ENCODE data around the gene STIP1.
A peak's percentile ranks its signal among the peaks of the same experiment; 100 is the strongest.

Gene STIP1

GRCh38 chr11:64185175-64185692 is 737 bp upstream of the STIP1 start:
- Histone ChIP-seq H3K36me3 (ENCODE audit: control insufficient read depth in 1 of 2, insufficient read depth in 2 of 2, low read depth in 1 of 2, low read length in 2 of 2) (peaks cover 4 to 7% of the 10 kb centered on the region in 2 experiments), H2BK120ac (ENCODE audit: low read depth, low read length) (no peak overlapping the region), H3K14ac (ENCODE audit: low read length in 2 of 2) (peak overlapping the region in 1 of 2 experiments; percentile 93), H3K9ac (ENCODE audit: low read length) (peak overlapping the region; percentile 95), H3K4me2 (ENCODE audit: low read length, poor library complexity, severe bottlenecking) (peak overlapping the region; percentile 87), H4K8ac (ENCODE audit: low read length) (peak overlapping the region; percentile 93), H4K91ac (ENCODE audit: low read length) (peak overlapping the region; percentile 94), H3K27ac (ENCODE audit: low read length, poor library complexity, severe bottlenecking) (peak overlapping the region; percentile 93), H3K9me3 (ENCODE audit: control insufficient read depth, low read length) (no peaks in the 10 kb centered on the region), H3K4ac (ENCODE audit: low read depth in 1 of 2, low read length in 2 of 2) (peak overlapping the region; percentile 55 to 90), H2AFZ (ENCODE audit: low read depth, low read length) (peak overlapping the region; percentile 29), H2BK5ac (ENCODE audit: low read depth, low read length, poor library complexity, severe bottlenecking) (peak overlapping the region; percentile 68), H3K23ac (ENCODE audit: low read length in 2 of 2) (peak overlapping the region in 1 of 2 experiments; percentile 92), H2BK12ac (ENCODE audit: low read length in 2 of 2) (peak overlapping the region; percentile 37 to 44), H3K4me1 (ENCODE audit: control insufficient read depth, insufficient read depth, low read depth, low read length) (peaks cover 22% of the 10 kb centered on the region), H3K4me3 (ENCODE audit: insufficient read depth in 1 of 2, low read depth in 1 of 2, low read length in 2 of 2) (peak overlapping the region; percentile 71 to 94), H3K27me3 (ENCODE audit: control insufficient read depth in 1 of 2, insufficient read depth in 1 of 2, low read length in 2 of 2) (no peaks in the 10 kb centered on the region), H3K18ac (ENCODE audit: low read depth in 1 of 2, low read length in 2 of 2) (peak overlapping the region; percentile 91 to 98), H3K79me1 (replicated peaks; ENCODE audit: low read length, poor library complexity, severe bottlenecking) (peaks cover 14% of the 10 kb centered on the region), H2BK15ac (ENCODE audit: low read depth, poor library complexity, severe bottlenecking) (no peak overlapping the region), H2AK5ac (ENCODE audit: low read length, severe bottlenecking) (peak overlapping the region; percentile 43)
- DNase-seq: peak; percentile 94
- under 1% methylated on average over 52 of the region's 52 CpGs for WGBS

- peak overlapping the region in 1 of 2 experiments; percentile 61 for H3K23ac ChIP-seq (ENCODE audit: low read length in 2 of 2)
- H2AK5ac ChIP-seq (ENCODE audit: low read length, severe bottlenecking): no peak overlapping the region
- peak overlapping the region; percentile 4 for H3K27ac ChIP-seq (ENCODE audit: low read length, poor library complexity, severe bottlenecking)
- peak; percentile 41 for DNase-seq
- no peak overlapping the region for H4K8ac ChIP-seq (ENCODE audit: low read length)
- H3K79me1 ChIP-seq (replicated peaks; ENCODE audit: low read length, poor library complexity, severe bottlenecking): peaks cover 8% of the 10 kb centered on the region
- peak overlapping the region in 1 of 2 experiments; percentile 83 for H3K14ac ChIP-seq (ENCODE audit: low read length in 2 of 2)
- no peak overlapping the region for H2BK12ac ChIP-seq (ENCODE audit: low read length in 2 of 2)
- no peak overlapping the region for H3K4ac ChIP-seq (ENCODE audit: low read depth in 1 of 2, low read length in 2 of 2)
- no peaks in the 10 kb centered on the region for H3K9me3 ChIP-seq (ENCODE audit: control insufficient read depth, low read length)
- H2BK15ac ChIP-seq (ENCODE audit: low read depth, poor library complexity, severe bottlenecking): peak overlapping the region; percentile 36
- H3K4me1 ChIP-seq (ENCODE audit: control insufficient read depth, insufficient read depth, low read depth, low read length): peaks cover 18% of the 10 kb centered on the region
- no peak overlapping the region for H3K9ac ChIP-seq (ENCODE audit: low read length)
- peaks cover 5 to 7% of the 10 kb centered on the region in 2 experiments for H3K36me3 ChIP-seq (ENCODE audit: control insufficient read depth in 1 of 2, insufficient read depth in 2 of 2, low read depth in 1 of 2, low read length in 2 of 2)
- no peak overlapping the region for H3K4me2 ChIP-seq (ENCODE audit: low read length, poor library complexity, severe bottlenecking)
- WGBS: under 1% methylated on average over 46 of the region's 48 CpGs
- no peaks in the 10 kb centered on the region for H3K27me3 ChIP-seq (ENCODE audit: control insufficient read depth in 1 of 2, insufficient read depth in 1 of 2, low read length in 2 of 2)
- H3K4me3 ChIP-seq (ENCODE audit: insufficient read depth in 1 of 2, low read depth in 1 of 2, low read length in 2 of 2): no peak overlapping the region
- peak overlapping the region in 1 of 2 experiments; percentile 72 for H3K18ac ChIP-seq (ENCODE audit: low read depth in 1 of 2, low read length in 2 of 2)
- no peak overlapping the region for H4K91ac ChIP-seq (ENCODE audit: low read length)
- no peak overlapping the region for H2AFZ ChIP-seq (ENCODE audit: low read depth, low read length)
- peak overlapping the region; percentile 75 for H2BK120ac ChIP-seq (ENCODE audit: low read depth, low read length)
- no peak overlapping the region for H2BK5ac ChIP-seq (ENCODE audit: low read depth, low read length, poor library complexity, severe bottlenecking)
These were observed 658 bp downstream of the STIP1 start for GRCh38 chr11:64186492-64187165.

GRCh38 chr11:64192434-64192833 is 6.5 kb downstream of the STIP1 start:
- no peak for DNase-seq
- Histone ChIP-seq H4K8ac (ENCODE audit: low read length) (no peak overlapping the region), H3K4me3 (ENCODE audit: insufficient read depth in 1 of 2, low read depth in 1 of 2, low read length in 2 of 2) (no peak overlapping the region), H3K14ac (ENCODE audit: low read length in 2 of 2) (no peak overlapping the region), H2BK12ac (ENCODE audit: low read length in 2 of 2) (no peak overlapping the region), H2BK5ac (ENCODE audit: low read depth, low read length, poor library complexity, severe bottlenecking) (no peak overlapping the region), H3K18ac (ENCODE audit: low read depth in 1 of 2, low read length in 2 of 2) (no peak overlapping the region), H3K4me1 (ENCODE audit: control insufficient read depth, insufficient read depth, low read depth, low read length) (peaks cover 6% of the 10 kb centered on the region), H3K4ac (ENCODE audit: low read depth in 1 of 2, low read length in 2 of 2) (no peak overlapping the region), H2AK5ac (ENCODE audit: low read length, severe bottlenecking) (no peak overlapping the region), H2BK15ac (ENCODE audit: low read depth, poor library complexity, severe bottlenecking) (no peak overlapping the region), H3K36me3 (ENCODE audit: control insufficient read depth in 1 of 2, insufficient read depth in 2 of 2, low read depth in 1 of 2, low read length in 2 of 2) (peaks cover 50 to 60% of the 10 kb centered on the region in 2 experiments), H3K9me3 (ENCODE audit: control insufficient read depth, low read length) (no peaks in the 10 kb centered on the region), H3K79me1 (replicated peaks; ENCODE audit: low read length, poor library complexity, severe bottlenecking) (peaks cover 9% of the 10 kb centered on the region), H3K27me3 (ENCODE audit: control insufficient read depth in 1 of 2, insufficient read depth in 1 of 2, low read length in 2 of 2) (no peaks in the 10 kb centered on the region), H3K9ac (ENCODE audit: low read length) (no peak overlapping the region), H3K4me2 (ENCODE audit: low read length, poor library complexity, severe bottlenecking) (no peak overlapping the region), H2AFZ (ENCODE audit: low read depth, low read length) (no peak overlapping the region), H3K27ac (ENCODE audit: low read length, poor library complexity, severe bottlenecking) (no peak overlapping the region), H3K23ac (ENCODE audit: low read length in 2 of 2) (no peak overlapping the region), H4K91ac (ENCODE audit: low read length) (no peak overlapping the region), H2BK120ac (ENCODE audit: low read depth, low read length) (no peak overlapping the region)
- 98% methylated on average over 5 of the region's 5 CpGs for WGBS

- H3K4me3 ChIP-seq (ENCODE audit: insufficient read depth in 1 of 2, low read depth in 1 of 2, low read length in 2 of 2): no peak overlapping the region
- no peak overlapping the region for H3K4me2 ChIP-seq (ENCODE audit: low read length, poor library complexity, severe bottlenecking)
- no peak overlapping the region for H3K4ac ChIP-seq (ENCODE audit: low read depth in 1 of 2, low read length in 2 of 2)
- WGBS: 94% methylated on average over 9 of the region's 9 CpGs
- peaks cover 2% of the 10 kb centered on the region for H3K4me1 ChIP-seq (ENCODE audit: control insufficient read depth, insufficient read depth, low read depth, low read length)
- no peak overlapping the region for H3K23ac ChIP-seq (ENCODE audit: low read length in 2 of 2)
- peaks cover 17% of the 10 kb centered on the region for H3K79me1 ChIP-seq (replicated peaks; ENCODE audit: low read length, poor library complexity, severe bottlenecking)
- H3K27me3 ChIP-seq (ENCODE audit: control insufficient read depth in 1 of 2, insufficient read depth in 1 of 2, low read length in 2 of 2): no peaks in the 10 kb centered on the region
- H2BK5ac ChIP-seq (ENCODE audit: low read depth, low read length, poor library complexity, severe bottlenecking): no peak overlapping the region
- H2BK120ac ChIP-seq (ENCODE audit: low read depth, low read length): no peak overlapping the region
- no peak overlapping the region for H2BK12ac ChIP-seq (ENCODE audit: low read length in 2 of 2)
- H2AK5ac ChIP-seq (ENCODE audit: low read length, severe bottlenecking): no peak overlapping the region
- no peak overlapping the region for H3K14ac ChIP-seq (ENCODE audit: low read length in 2 of 2)
- no peak overlapping the region for H4K91ac ChIP-seq (ENCODE audit: low read length)
- H4K8ac ChIP-seq (ENCODE audit: low read length): no peak overlapping the region
- no peak overlapping the region for H3K18ac ChIP-seq (ENCODE audit: low read depth in 1 of 2, low read length in 2 of 2)
- H3K36me3 ChIP-seq (ENCODE audit: control insufficient read depth in 1 of 2, insufficient read depth in 2 of 2, low read depth in 1 of 2, low read length in 2 of 2): peaks cover 78 to 87% of the 10 kb centered on the region in 2 experiments
- no peaks in the 10 kb centered on the region for H3K9me3 ChIP-seq (ENCODE audit: control insufficient read depth, low read length)
- H2AFZ ChIP-seq (ENCODE audit: low read depth, low read length): no peak overlapping the region
- H3K27ac ChIP-seq (ENCODE audit: low read length, poor library complexity, severe bottlenecking): no peak overlapping the region
- H2BK15ac ChIP-seq (ENCODE audit: low read depth, poor library complexity, severe bottlenecking): no peak overlapping the region
- no peak overlapping the region for H3K9ac ChIP-seq (ENCODE audit: low read length)
- DNase-seq: no peak
These were observed 10.7 kb downstream of the STIP1 start for GRCh38 chr11:64196626-64197025.

Measured in mesenchymal stem cell (in vitro differentiated cells and primary cell).